ENCODE data around the gene MYO3B. TPM values are rescaled to one million over a fixed set of nuclear protein-coding genes. Genes with fewer than 3 reads are reported as not detected.

MYO3B gene
- total RNA-seq, 1 experiment from 2014 or later: not detected

DNA sequence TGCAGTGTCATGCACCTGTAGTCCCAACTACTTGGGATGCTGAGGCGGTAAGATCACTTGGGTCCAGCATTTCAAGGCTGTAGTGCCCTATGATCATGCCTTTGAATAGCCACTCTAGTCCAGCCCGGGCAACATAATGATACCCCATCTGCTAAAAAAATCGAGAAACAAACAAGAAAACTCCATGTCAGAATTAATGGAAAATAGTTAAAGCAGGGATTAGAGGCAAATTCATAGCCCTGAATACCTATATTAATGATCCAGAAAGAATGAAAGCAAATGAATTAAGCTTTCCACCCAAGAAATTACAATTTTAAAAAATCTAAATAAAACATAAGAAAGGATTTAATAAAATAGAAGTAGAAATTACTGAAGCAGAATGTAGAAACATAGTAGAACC lies 143.0 kb downstream of the MYO3B start:
- H3K36me3 ChIP-seq: no peaks in the 10 kb centered on the region
- no peaks in the 10 kb centered on the region for H3K9me3 ChIP-seq
- H3K4me3 ChIP-seq: no peak overlapping the region
- no peaks in the 10 kb centered on the region for H3K27me3 ChIP-seq
- no peak for DNase-seq

GRCh38 chr2:170321526-170321925 lies 143.6 kb downstream of the MYO3B start:
- H3K9me3 ChIP-seq: no peaks in the 10 kb centered on the region
- H3K27me3 ChIP-seq: no peaks in the 10 kb centered on the region
- H3K36me3 ChIP-seq: no peaks in the 10 kb centered on the region
- no peak overlapping the region for H3K4me3 ChIP-seq
- DNase-seq: no peak

- H3K4me3 ChIP-seq: no peak overlapping the region
- no peaks in the 10 kb centered on the region for H3K36me3 ChIP-seq
- no peak for DNase-seq
- H3K27me3 ChIP-seq: no peaks in the 10 kb centered on the region
- H3K9me3 ChIP-seq: no peaks in the 10 kb centered on the region
Measured at GRCh38 chr2:170322140-170322766, 144.3 kb downstream of the MYO3B start.

DNA sequence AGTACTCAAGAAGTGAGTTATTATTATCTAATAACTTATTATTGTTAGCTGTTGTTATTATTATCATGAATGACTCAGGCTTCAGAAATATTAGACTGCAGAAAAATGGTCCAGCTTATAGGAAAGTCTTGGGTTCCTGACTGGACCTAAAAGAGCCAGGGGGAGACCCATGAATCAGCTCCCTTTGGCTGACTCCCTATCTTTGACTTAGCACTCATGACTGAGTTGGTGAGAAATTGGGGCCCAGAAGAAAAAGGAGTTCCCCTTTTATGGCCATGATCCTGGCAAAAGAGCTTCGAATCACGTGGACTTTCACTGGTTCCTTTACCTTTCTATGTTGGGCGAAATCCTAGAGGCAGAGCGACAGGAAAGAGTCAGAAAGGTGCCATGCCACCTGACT lies 145.8 kb downstream of the MYO3B start:
- Histone ChIP-seq H3K4me3 (no peak overlapping the region), H3K9me3 (no peaks in the 10 kb centered on the region), H3K27me3 (no peaks in the 10 kb centered on the region), H3K36me3 (no peaks in the 10 kb centered on the region)
- DNase-seq: no peak

DNA sequence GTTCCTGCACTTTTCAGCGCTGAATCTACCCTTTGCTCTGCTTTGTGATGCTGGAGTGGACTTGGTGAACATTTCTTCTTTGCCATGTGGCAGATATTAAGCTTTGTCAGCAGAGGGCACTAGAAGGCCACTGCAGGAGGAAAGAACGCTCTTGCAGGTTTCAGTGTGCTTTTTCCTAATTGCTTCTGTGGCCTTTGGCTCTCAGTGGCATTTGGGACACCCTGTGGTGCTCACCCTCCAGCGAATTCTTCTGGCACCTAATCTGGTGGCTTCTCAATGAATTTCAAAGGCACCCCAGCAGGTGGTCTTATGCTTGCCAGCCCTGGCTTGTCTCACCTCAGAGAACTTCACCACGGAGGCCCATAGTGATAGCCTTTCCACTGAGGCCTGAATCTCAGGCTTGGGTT lies 146.7 kb downstream of the MYO3B start:
- Histone ChIP-seq H3K4me3 (no peak overlapping the region), H3K9me3 (no peaks in the 10 kb centered on the region), H3K27me3 (no peaks in the 10 kb centered on the region), H3K36me3 (no peaks in the 10 kb centered on the region)
- peak; percentile 7 for DNase-seq

- no peaks in the 10 kb centered on the region for H3K9me3 ChIP-seq
- H3K4me3 ChIP-seq: no peak overlapping the region
- DNase-seq: no peak
- H3K27me3 ChIP-seq: 0 out of 2 replicates have a peak, but pooled peaks cover 6% of the 10 kb centered on the region
- H3K36me3 ChIP-seq: no peaks in the 10 kb centered on the region
Measured at GRCh38 chr2:170330881-170331280, 152.9 kb downstream of the MYO3B start.

- Histone ChIP-seq H3K27me3 (0 out of 2 replicates have a peak, but pooled peaks cover 6% of the 10 kb centered on the region), H3K36me3 (no peaks in the 10 kb centered on the region), H3K4me3 (no peak overlapping the region), H3K9me3 (no peaks in the 10 kb centered on the region)
- DNase-seq: no peak
Measured at GRCh38 chr2:170332676-170333402, 154.9 kb downstream of the MYO3B start.

DNA sequence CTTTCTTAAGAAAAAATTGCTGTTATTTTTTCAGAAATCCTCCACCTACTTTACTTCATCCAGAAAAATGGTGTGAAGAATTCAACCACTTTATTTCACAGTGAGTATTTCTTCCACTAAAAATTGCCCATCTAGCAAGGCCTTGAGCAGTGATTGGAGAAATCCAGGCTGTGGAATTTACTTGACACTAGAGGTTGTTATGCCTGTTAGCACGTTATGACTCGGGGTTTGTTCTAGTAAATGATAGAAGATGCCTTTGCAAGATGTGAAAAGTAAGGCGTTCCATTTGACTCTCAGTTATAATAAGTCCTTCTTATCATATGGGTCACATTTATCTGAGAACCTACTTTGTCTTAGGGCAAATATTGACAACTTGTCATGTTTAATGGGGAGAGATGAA lies 157.4 kb downstream of the MYO3B start:
- Histone ChIP-seq H3K27me3 (0 out of 2 replicates have a peak, but pooled peaks cover 10% of the 10 kb centered on the region), H3K36me3 (no peaks in the 10 kb centered on the region), H3K4me3 (no peak overlapping the region), H3K9me3 (no peaks in the 10 kb centered on the region)
- no peak for DNase-seq

DNA sequence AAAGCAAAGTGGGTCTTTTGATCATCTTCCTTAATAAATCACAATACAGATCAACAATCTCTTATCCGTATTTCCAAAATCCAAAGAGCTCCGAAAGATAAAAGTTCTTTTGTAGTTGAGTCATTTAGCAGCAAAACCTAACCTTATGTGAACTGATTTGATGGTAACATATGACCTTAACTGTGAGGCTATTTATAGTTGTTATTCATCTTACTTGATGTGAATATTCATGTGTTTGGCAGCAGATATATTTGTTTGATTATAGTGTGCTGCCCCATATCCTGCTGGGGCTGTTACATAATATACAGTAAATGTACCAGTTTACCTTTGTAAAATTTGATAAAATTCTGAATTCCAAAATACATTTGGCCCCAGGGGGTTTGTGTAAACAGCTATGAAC lies 158.5 kb downstream of the MYO3B start:
- Histone ChIP-seq H3K36me3 (no peaks in the 10 kb centered on the region), H3K27me3 (0 out of 2 replicates have a peak, but pooled peaks cover 10% of the 10 kb centered on the region), H3K4me3 (no peak overlapping the region), H3K9me3 (no peaks in the 10 kb centered on the region)
- no peak for DNase-seq

DNA sequence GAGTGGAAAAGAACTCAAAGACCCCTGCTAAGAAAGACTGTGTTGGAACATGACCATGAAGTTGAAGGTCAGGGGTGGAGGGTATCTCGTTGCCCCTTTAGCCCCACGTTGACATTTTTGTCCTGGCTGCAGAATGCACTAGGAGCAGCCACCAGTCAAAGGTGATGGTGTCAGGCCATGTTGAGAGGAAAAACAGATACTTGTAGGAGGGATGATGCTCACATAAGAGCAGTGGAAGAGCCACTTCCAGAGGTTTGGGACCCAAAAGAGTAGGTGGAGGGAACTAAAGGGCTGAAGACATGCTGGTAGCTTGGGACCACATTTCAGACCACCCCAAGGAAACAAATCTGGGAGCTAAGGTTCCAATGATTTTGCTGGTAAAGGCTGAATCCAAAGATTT lies 159.0 kb downstream of the MYO3B start:
- Histone ChIP-seq H3K36me3 (no peaks in the 10 kb centered on the region), H3K27me3 (0 out of 2 replicates have a peak, but pooled peaks cover 9% of the 10 kb centered on the region), H3K9me3 (no peaks in the 10 kb centered on the region), H3K4me3 (no peak overlapping the region)
- no peak for DNase-seq

- no peaks in the 10 kb centered on the region for H3K36me3 ChIP-seq
Measured at GRCh38 chr2:170339322-170339721, 161.4 kb downstream of the MYO3B start.

GRCh38 chr2:170339750-170340692 lies 162.1 kb downstream of the MYO3B start:
- no peak overlapping the region for H3K4me3 ChIP-seq
- H3K36me3 ChIP-seq: no peaks in the 10 kb centered on the region
- no peaks in the 10 kb centered on the region for H3K9me3 ChIP-seq
- no peak for DNase-seq
- 0 out of 2 replicates have a peak, but pooled peaks cover 3% of the 10 kb centered on the region for H3K27me3 ChIP-seq

More at GRCh38 chr2:170339322-170339721, 161.4 kb downstream of the MYO3B start:
- DNase-seq: no peak
- Histone ChIP-seq H3K4me3 (no peak overlapping the region), H3K9me3 (no peaks in the 10 kb centered on the region), H3K27me3 (0 out of 2 replicates have a peak, but pooled peaks cover 3% of the 10 kb centered on the region)

GRCh38 chr2:170340693-170341068 lies 162.7 kb downstream of the MYO3B start:
- H3K36me3 ChIP-seq: no peaks in the 10 kb centered on the region
- H3K4me3 ChIP-seq: no peak overlapping the region
- DNase-seq: no peak
- H3K27me3 ChIP-seq: 0 out of 2 replicates have a peak, but pooled peaks cover 3% of the 10 kb centered on the region
- H3K9me3 ChIP-seq: no peaks in the 10 kb centered on the region

DNA sequence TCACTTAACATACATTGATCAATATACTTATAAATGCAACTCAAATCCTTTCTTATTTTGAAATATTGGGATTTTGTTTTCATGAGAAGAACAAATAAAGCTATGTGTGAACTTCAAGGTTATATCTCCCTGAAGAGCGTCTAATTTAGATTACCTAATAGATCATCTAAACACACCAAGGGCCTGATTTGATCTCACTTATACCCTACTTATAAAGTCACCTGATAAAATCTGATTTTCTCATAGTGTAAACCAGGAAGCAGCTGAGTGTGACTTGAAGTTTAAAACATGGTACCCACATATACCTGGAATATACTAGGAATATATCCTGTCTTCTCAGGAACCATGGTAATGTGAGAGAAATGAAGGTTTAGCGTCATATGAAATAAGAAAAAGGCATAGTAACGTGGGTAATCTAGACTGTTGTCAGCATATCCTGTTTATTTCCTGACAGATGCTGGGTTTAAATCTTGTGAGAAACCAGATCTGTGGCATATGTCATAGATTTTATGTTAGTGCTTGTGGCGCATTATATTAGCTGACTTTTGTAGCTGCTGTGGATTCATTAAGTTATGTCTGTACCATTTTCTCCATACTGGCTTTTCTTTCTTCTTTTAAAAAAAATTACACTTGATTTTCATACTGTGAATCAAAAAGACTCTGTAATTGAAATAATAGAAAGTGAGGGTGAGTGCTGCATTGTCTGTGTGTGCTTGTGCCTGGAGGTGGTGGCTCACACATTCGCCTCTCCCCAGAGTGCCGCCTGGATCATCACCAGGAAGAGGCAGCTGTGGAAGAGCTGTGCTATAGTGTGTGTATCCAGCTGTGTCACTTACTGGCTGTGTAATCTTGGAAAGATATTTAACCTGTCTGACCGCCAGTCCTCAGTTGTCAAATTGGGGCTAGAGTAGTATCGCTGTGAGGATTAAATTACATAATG lies 164.0 kb downstream of the MYO3B start:
- no peak for DNase-seq
- Histone ChIP-seq H3K4me3 (no peak overlapping the region), H3K27me3 (0 out of 2 replicates have a peak, but pooled peaks cover 3% of the 10 kb centered on the region), H3K9me3 (no peaks in the 10 kb centered on the region), H3K36me3 (no peaks in the 10 kb centered on the region)

DNA sequence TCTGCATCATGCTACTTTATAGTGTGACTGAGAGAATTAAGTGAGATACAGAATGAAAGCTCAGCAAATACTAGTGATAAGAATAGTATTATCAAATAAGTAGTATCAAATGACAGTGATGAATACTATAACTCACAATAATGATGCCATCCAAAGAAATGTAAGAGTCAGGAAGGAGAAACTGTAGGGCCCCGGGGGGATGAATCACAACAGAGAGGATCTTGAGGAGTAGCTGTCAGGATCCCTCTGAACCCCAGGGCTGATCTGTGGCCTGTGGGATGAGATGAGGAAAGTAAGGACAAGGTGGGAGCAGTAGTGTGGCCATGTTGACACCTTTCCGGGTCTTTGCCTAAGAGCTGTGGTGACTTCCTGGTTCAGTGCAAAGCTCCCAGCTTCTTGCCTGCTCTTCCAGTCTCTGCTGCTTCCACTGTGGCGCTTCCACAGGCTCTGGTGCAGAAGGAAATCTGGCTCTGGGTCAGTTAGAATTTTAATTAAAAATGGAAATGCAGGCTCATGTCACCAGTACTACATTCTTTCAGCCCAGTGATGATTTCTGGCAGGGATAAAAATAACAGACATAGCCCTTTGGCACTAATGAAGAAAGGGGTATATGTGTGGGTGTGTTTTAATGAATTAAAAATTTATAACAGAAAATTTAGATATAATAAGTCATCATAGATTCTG lies 166.9 kb downstream of the MYO3B start:
- DNase-seq: no peak

More for the DNA sequence above, 166.9 kb downstream of the MYO3B start:
- Histone ChIP-seq H3K36me3 (no peaks in the 10 kb centered on the region), H3K9me3 (no peaks in the 10 kb centered on the region), H3K27me3 (no peaks in the 10 kb centered on the region), H3K4me3 (no peak overlapping the region)
